Measurements from ENCODE around the gene C15orf39.
"Not testable (repeated sequence)": the region's sequence is repeated elsewhere in the genome, so short reads cannot be mapped to it uniquely, and the experiment has no call there.

The C15orf39 gene

GRCh38 chr15:75249726-75250125 is 48.0 kb downstream of the C15orf39 start:
- no peaks in the 10 kb centered on the region for H3K79me2 ChIP-seq (ENCODE audit: insufficient read depth, low read length)
- no peaks in the 10 kb centered on the region for H3K9me3 ChIP-seq (ENCODE audit: insufficient read depth, low read length, severe bottlenecking)
- no peaks in the 10 kb centered on the region for H3K4me1 ChIP-seq (ENCODE audit: insufficient read depth, low read length)
- peaks cover 4% of the 10 kb centered on the region for H3K27me3 ChIP-seq (ENCODE audit: insufficient read depth, low read length, poor library complexity)
- no peak for ATAC-seq (ENCODE audit: insufficient read depth, low read depth)
- no peaks in the 10 kb centered on the region for H4K20me1 ChIP-seq (ENCODE audit: insufficient read depth, low read length)
- H3K4me3 ChIP-seq (ENCODE audit: low read depth in 1 of 2, low read length in 2 of 2), result no peak overlapping the region
- no peak overlapping the region for H3K27ac ChIP-seq (ENCODE audit: low read length)
- no peak for TF ChIP-seq CTCF (IDR thresholded peaks at IDR 0.05; ENCODE audit: borderline replicate concordance, extremely low read depth, low read length, poor library complexity, severe bottlenecking)
- no peak overlapping the region for H3K9ac ChIP-seq (ENCODE audit: low read depth, low read length)
- no peak overlapping the region for H3K4me2 ChIP-seq (ENCODE audit: insufficient read depth, low read length)
- DNase-seq, result no peak
- no peak overlapping the region for H2AFZ ChIP-seq (ENCODE audit: low read depth, low read length)
- no peaks in the 10 kb centered on the region for H3K36me3 ChIP-seq (ENCODE audit: insufficient read depth, low read length)

GRCh38 chr15:75251343-75251742 is 49.7 kb downstream of the C15orf39 start:
- not testable (repeated sequence) for H3K27me3 ChIP-seq (ENCODE audit: insufficient read depth, low read length, poor library complexity); DNase-seq; H3K4me1 ChIP-seq (ENCODE audit: insufficient read depth, low read length); H3K9ac ChIP-seq (ENCODE audit: low read depth, low read length); H3K4me2 ChIP-seq (ENCODE audit: insufficient read depth, low read length); H3K4me3 ChIP-seq (ENCODE audit: low read depth in 1 of 2, low read length in 2 of 2); H3K27ac ChIP-seq (ENCODE audit: low read length); H4K20me1 ChIP-seq (ENCODE audit: insufficient read depth, low read length); H3K9me3 ChIP-seq (ENCODE audit: insufficient read depth, low read length, severe bottlenecking); H3K36me3 ChIP-seq (ENCODE audit: insufficient read depth, low read length); ATAC-seq (ENCODE audit: insufficient read depth, low read depth); H2AFZ ChIP-seq (ENCODE audit: low read depth, low read length); H3K79me2 ChIP-seq (ENCODE audit: insufficient read depth, low read length)

- H4K20me1 ChIP-seq (ENCODE audit: insufficient read depth, low read length); H3K27ac ChIP-seq (ENCODE audit: low read length); H3K4me3 ChIP-seq (ENCODE audit: low read depth in 1 of 2, low read length in 2 of 2); H3K36me3 ChIP-seq (ENCODE audit: insufficient read depth, low read length); H3K9ac ChIP-seq (ENCODE audit: low read depth, low read length); DNase-seq; H3K4me1 ChIP-seq (ENCODE audit: insufficient read depth, low read length); H3K9me3 ChIP-seq (ENCODE audit: insufficient read depth, low read length, severe bottlenecking); H3K4me2 ChIP-seq (ENCODE audit: insufficient read depth, low read length); ATAC-seq (ENCODE audit: insufficient read depth, low read depth); H3K79me2 ChIP-seq (ENCODE audit: insufficient read depth, low read length); H3K27me3 ChIP-seq (ENCODE audit: insufficient read depth, low read length, poor library complexity); H2AFZ ChIP-seq (ENCODE audit: low read depth, low read length): not testable (repeated sequence)
These were observed 50.6 kb downstream of the C15orf39 start for GRCh38 chr15:75252285-75252684.

- not testable (repeated sequence) for DNase-seq; H3K27me3 ChIP-seq (ENCODE audit: insufficient read depth, low read length, poor library complexity); H3K36me3 ChIP-seq (ENCODE audit: insufficient read depth, low read length); H3K27ac ChIP-seq (ENCODE audit: low read length); H3K9ac ChIP-seq (ENCODE audit: low read depth, low read length); H3K4me2 ChIP-seq (ENCODE audit: insufficient read depth, low read length); H3K79me2 ChIP-seq (ENCODE audit: insufficient read depth, low read length); ATAC-seq (ENCODE audit: insufficient read depth, low read depth); H3K4me1 ChIP-seq (ENCODE audit: insufficient read depth, low read length); H2AFZ ChIP-seq (ENCODE audit: low read depth, low read length); H4K20me1 ChIP-seq (ENCODE audit: insufficient read depth, low read length); H3K9me3 ChIP-seq (ENCODE audit: insufficient read depth, low read length, severe bottlenecking); H3K4me3 ChIP-seq (ENCODE audit: low read depth in 1 of 2, low read length in 2 of 2)
These were observed 56.4 kb downstream of the C15orf39 start, which contains the start of gene GOLGA6C for GRCh38 chr15:75258034-75258433. Gene GOLGA6C, plus strand, starts transcription at chr15:75258334. Its CDS starts 265 bp downstream, at chr15:75258599.

GRCh38 chr15:75258620-75259343 is 57.1 kb downstream of the C15orf39 start:
- not testable (repeated sequence) for H3K4me1 ChIP-seq (ENCODE audit: insufficient read depth, low read length); H3K27me3 ChIP-seq (ENCODE audit: insufficient read depth, low read length, poor library complexity); H3K4me3 ChIP-seq (ENCODE audit: low read depth in 1 of 2, low read length in 2 of 2); H3K79me2 ChIP-seq (ENCODE audit: insufficient read depth, low read length); H3K9me3 ChIP-seq (ENCODE audit: insufficient read depth, low read length, severe bottlenecking); H4K20me1 ChIP-seq (ENCODE audit: insufficient read depth, low read length); H3K36me3 ChIP-seq (ENCODE audit: insufficient read depth, low read length); H3K4me2 ChIP-seq (ENCODE audit: insufficient read depth, low read length); ATAC-seq (ENCODE audit: insufficient read depth, low read depth); H2AFZ ChIP-seq (ENCODE audit: low read depth, low read length); H3K9ac ChIP-seq (ENCODE audit: low read depth, low read length); DNase-seq; H3K27ac ChIP-seq (ENCODE audit: low read length)

- H3K9ac ChIP-seq (ENCODE audit: low read depth, low read length); H3K79me2 ChIP-seq (ENCODE audit: insufficient read depth, low read length); H3K27me3 ChIP-seq (ENCODE audit: insufficient read depth, low read length, poor library complexity); H2AFZ ChIP-seq (ENCODE audit: low read depth, low read length); ATAC-seq (ENCODE audit: insufficient read depth, low read depth); H3K9me3 ChIP-seq (ENCODE audit: insufficient read depth, low read length, severe bottlenecking); H3K36me3 ChIP-seq (ENCODE audit: insufficient read depth, low read length); H4K20me1 ChIP-seq (ENCODE audit: insufficient read depth, low read length); H3K27ac ChIP-seq (ENCODE audit: low read length); H3K4me2 ChIP-seq (ENCODE audit: insufficient read depth, low read length); H3K4me1 ChIP-seq (ENCODE audit: insufficient read depth, low read length); DNase-seq; H3K4me3 ChIP-seq (ENCODE audit: low read depth in 1 of 2, low read length in 2 of 2): not testable (repeated sequence)
These were observed 58.2 kb downstream of the C15orf39 start for GRCh38 chr15:75259873-75260272.

Data from DND-41 (cell line).